Fibroblast of pulmonary artery (primary cell): ENCODE data around the gene NOC2L.

Source experiments
- DNase-seq: peaks from one replicate; pipeline ENCODE4 v3.0.0-alpha.2; 2010; ENCODE audit warnings: low read depth
- H3K4me3 ChIP-seq: replicated peaks from 2 replicates; pipeline ENCODE4 v1.5.1; 2011; ENCODE audit warnings: low read depth, mild to moderate bottlenecking, control low read depth, low read length, moderate library complexity
- TF ChIP-seq, protein P1 (sequence below): IDR thresholded peaks from 2 replicates; pipeline ENCODE4 v1.5.1; 2011; ENCODE audit warnings: mild to moderate bottlenecking, control low read depth, low read length, inconsistent platforms; ENCODE audit errors: missing control alignments

NOC2L gene

DNA sequence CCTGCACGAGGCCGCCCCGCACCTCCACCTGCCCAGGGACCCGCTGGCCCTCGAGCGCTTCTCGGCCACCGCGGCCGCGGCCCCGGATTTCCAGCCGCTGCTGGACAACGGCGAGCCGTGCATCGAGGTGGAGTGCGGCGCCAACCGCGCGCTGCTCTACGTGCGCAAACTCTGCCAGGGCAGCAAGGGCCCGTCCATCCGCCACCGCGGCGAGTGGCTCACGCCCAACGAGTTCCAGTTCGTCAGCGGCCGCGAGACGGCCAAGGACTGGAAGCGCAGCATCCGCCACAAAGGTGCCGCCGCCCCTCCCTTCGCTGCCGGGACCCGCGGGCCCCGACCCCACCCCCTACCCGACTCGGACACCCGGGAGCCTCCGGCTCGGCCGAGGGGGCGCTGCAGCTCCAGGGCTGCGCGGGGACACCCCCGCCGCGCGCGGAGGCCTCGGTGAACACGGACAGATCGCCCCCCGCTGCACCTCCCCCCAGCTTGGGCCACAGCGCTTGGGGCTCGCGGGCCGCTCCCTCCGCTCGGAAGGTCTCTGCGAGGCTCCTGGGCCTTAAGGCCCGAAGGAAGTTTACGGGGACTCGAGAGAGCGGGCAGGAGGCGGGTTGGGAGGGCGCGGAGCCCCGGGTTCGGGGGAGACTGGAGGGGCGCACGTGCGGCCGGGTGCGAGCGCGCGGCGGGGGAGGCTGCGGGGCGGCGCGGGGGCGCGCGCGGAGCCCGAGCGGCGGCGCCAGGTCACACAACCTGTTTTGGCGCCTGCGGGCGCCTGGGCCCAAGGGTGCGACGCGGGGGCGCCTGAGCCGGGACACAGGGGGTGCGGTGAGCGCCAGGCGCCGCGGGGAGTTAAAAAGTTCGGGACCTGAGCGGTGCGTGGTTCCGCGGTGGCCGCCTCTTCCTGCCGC is 34.1 kb downstream of the NOC2L start:
- peak overlapping the region; percentile 31 for H3K4me3 ChIP-seq
- DNase-seq = peak; percentile 29
- TF ChIP-seq, protein P1, sequence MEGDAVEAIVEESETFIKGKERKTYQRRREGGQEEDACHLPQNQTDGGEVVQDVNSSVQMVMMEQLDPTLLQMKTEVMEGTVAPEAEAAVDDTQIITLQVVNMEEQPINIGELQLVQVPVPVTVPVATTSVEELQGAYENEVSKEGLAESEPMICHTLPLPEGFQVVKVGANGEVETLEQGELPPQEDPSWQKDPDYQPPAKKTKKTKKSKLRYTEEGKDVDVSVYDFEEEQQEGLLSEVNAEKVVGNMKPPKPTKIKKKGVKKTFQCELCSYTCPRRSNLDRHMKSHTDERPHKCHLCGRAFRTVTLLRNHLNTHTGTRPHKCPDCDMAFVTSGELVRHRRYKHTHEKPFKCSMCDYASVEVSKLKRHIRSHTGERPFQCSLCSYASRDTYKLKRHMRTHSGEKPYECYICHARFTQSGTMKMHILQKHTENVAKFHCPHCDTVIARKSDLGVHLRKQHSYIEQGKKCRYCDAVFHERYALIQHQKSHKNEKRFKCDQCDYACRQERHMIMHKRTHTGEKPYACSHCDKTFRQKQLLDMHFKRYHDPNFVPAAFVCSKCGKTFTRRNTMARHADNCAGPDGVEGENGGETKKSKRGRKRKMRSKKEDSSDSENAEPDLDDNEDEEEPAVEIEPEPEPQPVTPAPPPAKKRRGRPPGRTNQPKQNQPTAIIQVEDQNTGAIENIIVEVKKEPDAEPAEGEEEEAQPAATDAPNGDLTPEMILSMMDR = no peak

DNA sequence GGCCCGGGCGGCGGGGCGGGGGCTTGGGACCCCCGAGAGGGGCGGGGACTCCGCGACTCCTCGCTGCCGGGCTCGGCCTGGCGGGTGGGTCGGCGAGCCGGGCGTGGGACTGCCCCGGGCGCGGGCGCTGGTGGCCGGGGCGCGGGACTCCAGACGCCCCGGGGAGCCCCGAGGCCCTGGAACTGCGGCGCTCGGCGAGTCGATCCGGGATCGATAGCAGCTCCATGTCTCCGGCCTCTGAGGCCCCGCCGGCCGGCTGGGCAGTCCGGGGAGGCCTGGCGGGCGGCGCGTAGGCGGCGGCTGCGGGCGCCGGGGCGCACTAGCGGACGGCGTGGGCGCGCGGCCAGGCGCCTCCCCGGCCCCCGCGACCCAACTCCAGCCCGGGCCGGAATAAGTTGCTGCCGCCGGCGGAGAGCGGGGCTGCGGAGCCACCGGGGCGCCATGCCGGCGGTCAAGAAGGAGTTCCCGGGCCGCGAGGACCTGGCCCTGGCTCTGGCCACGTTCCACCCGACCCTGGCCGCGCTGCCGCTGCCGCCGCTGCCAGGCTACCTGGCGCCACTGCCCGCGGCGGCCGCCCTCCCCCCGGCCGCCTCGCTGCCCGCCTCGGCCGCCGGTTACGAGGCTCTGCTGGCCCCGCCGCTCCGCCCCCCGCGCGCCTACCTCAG is 34.9 kb downstream of the NOC2L start:
- no peak overlapping the region for H3K4me3 ChIP-seq
- TF ChIP-seq, protein P1 = no peak
- DNase-seq = no peak

DNA sequence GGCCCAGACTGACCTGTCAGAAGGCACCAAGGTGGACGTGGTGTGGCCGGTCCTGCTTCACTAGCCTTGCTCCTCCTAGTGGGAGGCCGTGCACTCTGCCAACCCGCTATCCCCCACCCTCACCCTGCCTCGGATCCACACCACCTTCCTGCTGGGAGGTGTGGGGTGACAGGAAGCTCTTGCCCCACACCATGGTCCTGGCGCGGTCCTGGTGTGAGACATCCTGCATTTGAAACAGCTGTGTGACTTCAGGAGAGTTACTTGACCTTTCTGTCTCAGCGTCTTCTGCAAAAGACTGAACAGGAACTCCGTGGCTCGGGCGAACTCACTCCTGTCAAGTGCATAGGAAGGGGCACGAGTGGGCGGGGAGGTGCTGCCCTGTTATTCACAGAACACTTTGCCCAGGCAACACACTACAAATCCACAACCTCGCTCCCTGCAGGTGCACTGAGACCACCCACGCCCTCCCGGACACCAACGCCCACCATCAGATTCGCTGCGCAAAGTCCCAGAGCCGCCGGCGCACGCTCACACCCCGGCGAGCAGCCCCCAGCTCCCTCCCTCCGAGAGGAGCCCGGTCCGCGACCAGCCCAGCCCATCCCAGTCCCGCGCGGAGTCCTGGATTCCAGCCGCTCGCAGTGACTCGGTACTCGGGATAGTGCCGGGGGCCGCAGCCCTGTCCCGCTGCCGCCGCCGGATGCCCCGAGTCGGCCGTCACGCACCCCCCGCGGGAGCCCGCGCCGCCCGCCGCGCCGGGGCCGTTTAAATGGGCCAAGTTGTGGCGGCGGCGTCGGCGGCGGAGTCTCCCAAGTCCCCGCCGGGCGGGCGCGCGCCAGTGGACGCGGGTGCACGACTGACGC is 35.7 kb downstream of the NOC2L start, which contains the start of gene SAMD11:
TSS of gene SAMD11 (plus strand) at position 793 of the 860 bp plus-strand sequence. CDS start 509 bp downstream, outside the sequence.
- DNase-seq = peak; percentile 77
- peak within 1 kb of the TSS; percentile 31 for H3K4me3 ChIP-seq
- TF ChIP-seq, protein P1 = no peak

DNA sequence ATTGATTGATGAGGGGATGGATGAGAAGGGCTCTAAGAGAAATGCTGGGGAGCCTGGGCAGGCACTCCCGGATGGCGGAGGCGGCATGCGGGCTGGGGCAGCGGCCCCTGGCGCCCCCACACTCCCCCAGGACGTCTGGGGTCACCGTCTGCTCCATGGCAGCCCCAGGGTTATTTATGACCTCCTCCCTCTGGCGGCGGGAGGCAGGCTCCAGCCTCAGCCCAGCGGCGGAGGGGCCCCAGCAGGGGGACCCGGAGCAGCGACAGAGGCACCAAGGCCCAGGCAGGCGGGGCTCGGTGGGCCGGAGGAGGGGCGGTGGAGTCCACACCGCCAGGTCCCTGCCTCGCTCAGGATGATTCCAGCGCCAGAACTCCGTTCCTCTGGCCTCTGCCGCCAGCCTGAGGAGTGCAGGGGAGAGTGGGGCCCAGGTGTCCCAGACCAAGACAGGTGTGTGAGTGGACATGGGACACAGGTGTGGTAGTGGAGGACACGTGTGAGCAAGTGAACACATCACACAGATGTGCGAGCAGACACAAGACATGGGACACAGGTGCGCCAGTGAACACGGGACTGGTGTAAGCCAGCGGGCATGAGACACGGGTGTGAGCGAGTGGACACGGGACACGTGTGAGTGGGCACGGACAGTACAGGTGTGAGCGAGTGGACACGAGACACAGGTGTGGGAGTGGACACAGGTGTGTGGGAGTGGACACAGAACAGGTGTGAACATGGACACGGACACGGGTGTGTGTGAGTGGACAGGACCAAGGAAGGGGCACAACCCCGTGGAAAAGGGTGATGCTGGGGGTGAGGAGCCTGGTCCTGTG is 37.8 kb downstream of the NOC2L start:
- TF ChIP-seq, protein P1 = peak; percentile 41
- no peak overlapping the region for H3K4me3 ChIP-seq
- DNase-seq = peak; percentile 69

DNA sequence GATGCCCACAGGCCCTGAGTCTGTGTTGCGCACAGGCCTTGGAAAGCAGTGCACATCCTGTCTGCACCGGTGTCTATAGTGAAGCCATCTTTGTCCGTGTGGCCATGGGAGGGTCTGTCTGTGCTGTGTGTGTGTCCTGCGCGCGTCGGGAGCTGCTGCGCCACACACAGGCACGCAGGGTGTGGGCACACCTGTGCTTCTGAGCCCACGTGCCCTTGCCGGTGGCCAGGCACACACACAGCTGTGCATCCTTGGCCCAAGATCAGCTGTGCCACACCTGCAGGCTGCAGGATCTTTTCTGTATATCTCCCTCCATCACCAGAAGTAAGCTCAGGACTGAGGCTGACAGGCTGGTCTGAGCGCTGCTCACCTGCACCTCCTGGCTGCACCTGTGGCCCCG is 38.5 kb downstream of the NOC2L start:
- DNase-seq = no peak
- no peak overlapping the region for H3K4me3 ChIP-seq

More for the DNA sequence above, 38.5 kb downstream of the NOC2L start:
- TF ChIP-seq, protein P1 = no peak
